A673 (cell line): ENCODE results near the gene CCBE1. TPM values are rescaled to one million over a fixed set of nuclear protein-coding genes. Genes with fewer than 3 reads are reported as not detected.

ENCODE experiments used
- BruUV-seq: library from RNA; stranded (reverse); fragments of 400-500 nt; replicated peaks from 2 replicates; lab custom pipeline; 2021; lab: Mats Ljungman, UMichigan
- CTCF ChIA-PET: fragments of 300-600 bp; sonication (Branson Sonifier 250); formaldehyde crosslinking; loops from one replicate; lab custom pipeline; 2022; ENCODE audit warnings: antibody characterized with exemption; lab: Charles Lee
- POLR2A ChIA-PET: fragments of 300-600 bp; sonication (Branson Sonifier 250); formaldehyde crosslinking; loops from one replicate; lab custom pipeline; 2022; ENCODE audit warnings: antibody characterized with exemption; ENCODE audit not compliant: low non-redundant PET; lab: Charles Lee
- DNase-seq: peaks from one replicate; pipeline ENCODE4 v3.0.0-alpha.2; 2015; ENCODE audit warnings: low spot score
- H3K27ac ChIP-seq: fragments of 200-600 bp; sonication (generic); 2 replicates; pipeline ENCODE4 v1.5.1; 2016; ENCODE audit warnings: mixed run types, low read depth, mild to moderate bottlenecking, mixed read lengths, antibody characterized with exemption, low read length; ENCODE audit not compliant: poor library complexity, severe bottlenecking
- H3K27me3 ChIP-seq: fragments of 200-600 bp; sonication (generic); replicated peaks from 2 replicates; pipeline ENCODE4 v1.6.1; 2017; ENCODE audit warnings: mixed run types, low read depth, mild to moderate bottlenecking, mixed read lengths, antibody characterized with exemption, low read length; ENCODE audit not compliant: insufficient read depth, poor library complexity
- H3K36me3 ChIP-seq: fragments of 200-600 bp; sonication (generic); 2 replicates; pipeline ENCODE4 v1.6.1; 2016; ENCODE audit warnings: mixed run types, mild to moderate bottlenecking, mixed read lengths, antibody characterized with exemption, low read length; ENCODE audit not compliant: insufficient read depth, poor library complexity, severe bottlenecking
- H3K4me1 ChIP-seq: fragments of 200-600 bp; sonication (generic); 2 replicates; pipeline ENCODE4 v1.6.1; 2017; ENCODE audit warnings: mixed run types, mild to moderate bottlenecking, mixed read lengths, antibody characterized with exemption, low read length; ENCODE audit not compliant: insufficient read depth, poor library complexity, severe bottlenecking
- H3K4me3 ChIP-seq: fragments of 200-600 bp; sonication (generic); 2 replicates; pipeline ENCODE4 v1.5.1; 2016; ENCODE audit warnings: low read depth, mixed run types, mild to moderate bottlenecking, mixed read lengths, low read length; ENCODE audit not compliant: poor library complexity, severe bottlenecking
- H3K9me3 ChIP-seq: fragments of 200-600 bp; sonication (generic); 2 replicates; pipeline ENCODE4 v1.6.1; 2016; ENCODE audit warnings: mixed run types, low read depth, mild to moderate bottlenecking, mixed read lengths, antibody characterized with exemption, low read length; ENCODE audit not compliant: poor library complexity, severe bottlenecking
- EZH2 ChIP-seq: fragments of 200-600 bp; sonication (generic); IDR thresholded peaks from 2 replicates; pipeline ENCODE4 v1.6.1; 2017; ENCODE audit warnings: borderline replicate concordance, low read depth, mild to moderate bottlenecking, mixed read lengths, antibody characterized with exemption, low read length; ENCODE audit not compliant: poor library complexity, severe bottlenecking
- intact Hi-C: fragments of 100-400 bp; cut with micrococcal nuclease; formaldehyde crosslinking; loops from one replicate; pipeline ENCODE4 v1.10.0; 2022; ENCODE audit not compliant: unreplicated experiment
- total RNA-seq: library from RNA; stranded (reverse); gene quantifications from 2 replicates; pipeline ENCODE4 v1.2.3, GENCODE V29; 2021
- TF ChIP-seq, protein P1 (sequence below): fragments of 300-800, 200-600 bp; sonication (generic); conservative IDR thresholded peaks from 2 replicates; pipeline ENCODE4 v1.5.1; 2017; ENCODE audit warnings: low read depth, mild to moderate bottlenecking, antibody characterized with exemption, low read length, moderate library complexity, mixed read lengths

CCBE1 gene
- total RNA-seq, 1 experiment from 2014 or later, result not detected

DNA sequence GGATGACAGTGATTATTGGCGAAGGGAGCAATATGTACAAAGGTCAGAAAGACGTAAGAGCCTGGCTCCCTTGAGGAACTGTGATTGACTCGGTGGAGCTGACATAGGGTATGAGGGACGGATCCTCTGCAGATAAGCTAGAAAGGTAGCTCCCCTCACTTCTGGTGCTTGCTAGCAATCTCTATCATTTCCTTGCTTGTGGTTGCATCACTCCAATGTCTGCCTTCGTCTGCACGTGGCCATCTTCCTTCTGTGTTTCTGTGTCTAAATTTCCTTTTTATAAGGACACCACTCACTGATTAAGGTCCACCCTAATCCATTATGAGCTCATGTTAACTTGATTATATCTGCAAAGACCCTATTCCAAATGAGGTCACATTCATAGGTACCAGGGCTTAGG, 315.3 kb downstream of the CCBE1 start:
- Histone ChIP-seq H3K36me3 (no peaks in the 10 kb centered on the region), H3K27me3 (no peaks in the 10 kb centered on the region), H3K4me1 (no peaks in the 10 kb centered on the region), H3K27ac (no peak overlapping the region), H3K9me3 (no peaks in the 10 kb centered on the region), H3K4me3 (no peak overlapping the region)
- intact Hi-C loops, result no loop called here
- DNase-seq, result no peak
- ChIA-PET POLR2A (no interaction called here), CTCF (no interaction called here)
- BruUV-seq, result no TSS peak
- TF ChIP-seq, protein P1, sequence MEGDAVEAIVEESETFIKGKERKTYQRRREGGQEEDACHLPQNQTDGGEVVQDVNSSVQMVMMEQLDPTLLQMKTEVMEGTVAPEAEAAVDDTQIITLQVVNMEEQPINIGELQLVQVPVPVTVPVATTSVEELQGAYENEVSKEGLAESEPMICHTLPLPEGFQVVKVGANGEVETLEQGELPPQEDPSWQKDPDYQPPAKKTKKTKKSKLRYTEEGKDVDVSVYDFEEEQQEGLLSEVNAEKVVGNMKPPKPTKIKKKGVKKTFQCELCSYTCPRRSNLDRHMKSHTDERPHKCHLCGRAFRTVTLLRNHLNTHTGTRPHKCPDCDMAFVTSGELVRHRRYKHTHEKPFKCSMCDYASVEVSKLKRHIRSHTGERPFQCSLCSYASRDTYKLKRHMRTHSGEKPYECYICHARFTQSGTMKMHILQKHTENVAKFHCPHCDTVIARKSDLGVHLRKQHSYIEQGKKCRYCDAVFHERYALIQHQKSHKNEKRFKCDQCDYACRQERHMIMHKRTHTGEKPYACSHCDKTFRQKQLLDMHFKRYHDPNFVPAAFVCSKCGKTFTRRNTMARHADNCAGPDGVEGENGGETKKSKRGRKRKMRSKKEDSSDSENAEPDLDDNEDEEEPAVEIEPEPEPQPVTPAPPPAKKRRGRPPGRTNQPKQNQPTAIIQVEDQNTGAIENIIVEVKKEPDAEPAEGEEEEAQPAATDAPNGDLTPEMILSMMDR, result no peak
- no peak for TF ChIP-seq EZH2

Other genes starting within 250 kb of the CCBE1 start
- gene PMAIP1, start 202.6 kb upstream of the CCBE1 start, total RNA-seq, result 43.6 TPM in 2 replicates